ENCODE results near the gene SH3BGR.

Gene SH3BGR

DNA sequence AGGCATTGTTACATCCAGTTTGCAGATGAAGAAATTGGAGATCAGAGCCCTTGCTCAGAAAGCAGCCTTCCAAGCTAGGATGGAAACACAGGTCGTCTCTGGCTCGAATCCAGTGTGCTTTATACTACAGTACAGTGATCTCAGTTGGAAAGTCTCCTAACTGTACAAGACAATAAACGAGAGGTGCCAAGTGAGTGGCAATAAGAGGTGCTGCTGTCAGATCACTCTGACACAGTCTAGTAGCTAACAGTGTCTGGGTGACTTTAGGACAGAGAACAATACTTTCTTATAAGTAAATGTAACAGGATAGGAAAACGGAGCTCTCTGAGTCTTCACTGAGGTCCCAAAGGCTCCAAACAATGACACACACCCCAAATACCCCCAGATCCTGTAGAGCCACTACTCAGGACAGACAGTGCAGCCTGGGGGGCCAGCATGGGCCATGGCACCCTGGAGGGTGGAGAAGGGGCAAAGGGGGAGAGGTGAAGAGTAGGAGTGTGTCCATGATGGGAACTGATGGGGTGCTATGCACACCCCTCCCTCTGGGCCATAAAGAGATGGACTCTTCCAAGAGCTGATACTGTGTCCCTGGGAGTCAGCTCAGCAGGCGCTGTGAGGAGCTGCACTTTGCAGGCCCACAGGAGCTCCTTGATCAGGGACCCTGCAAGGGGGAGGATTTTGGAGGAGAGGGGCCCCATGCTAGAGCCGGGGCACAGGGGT lies 3.3 kb downstream of the SH3BGR start:
- DNase-seq (ENCODE audit: low read depth, low spot score), result no peak
- H3K27ac ChIP-seq, result no peak overlapping the region

DNA sequence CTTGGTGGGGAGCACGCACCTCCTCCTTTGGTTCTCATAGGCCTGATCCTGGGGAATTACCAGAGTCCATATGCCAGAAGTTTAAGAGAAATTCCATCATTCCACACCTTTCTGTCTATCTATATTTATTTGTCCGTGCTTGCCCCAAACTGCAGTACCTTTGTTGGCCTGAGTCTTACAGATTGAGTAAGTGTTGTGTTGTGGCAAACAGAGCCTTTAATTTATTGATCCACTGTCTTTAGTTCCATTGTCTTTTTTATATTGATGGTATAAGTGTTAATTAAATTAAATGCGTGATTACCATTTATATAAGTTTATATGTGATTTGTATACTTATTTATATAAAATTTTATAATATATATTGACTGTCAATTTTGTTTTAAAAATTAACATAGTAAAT lies 4.9 kb downstream of the SH3BGR start:
- H3K27ac ChIP-seq, result no peak overlapping the region
- no peak for DNase-seq (ENCODE audit: low read depth, low spot score)

DNA sequence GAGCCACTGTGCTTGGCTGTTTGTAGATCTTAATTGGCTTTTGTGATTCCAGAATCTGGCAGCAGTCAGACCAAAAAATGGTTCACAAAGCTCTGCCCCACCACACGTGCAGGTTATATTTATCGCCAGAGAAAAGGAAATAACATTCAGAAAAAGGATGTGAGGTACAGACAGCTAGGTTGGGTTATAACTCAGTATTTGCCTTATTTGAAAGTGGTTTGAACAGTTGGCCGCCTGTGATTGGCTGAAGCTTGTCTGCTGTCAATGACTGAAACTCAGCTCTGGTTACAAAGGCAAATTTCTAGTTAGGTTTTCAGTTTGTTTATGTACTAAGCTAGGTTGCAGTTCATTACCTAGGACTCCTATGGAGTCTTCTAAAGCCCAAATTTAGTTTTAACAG lies 9.6 kb downstream of the SH3BGR start:
- no peak overlapping the region for H3K27ac ChIP-seq
- no peak for DNase-seq (ENCODE audit: low read depth, low spot score)

DNA sequence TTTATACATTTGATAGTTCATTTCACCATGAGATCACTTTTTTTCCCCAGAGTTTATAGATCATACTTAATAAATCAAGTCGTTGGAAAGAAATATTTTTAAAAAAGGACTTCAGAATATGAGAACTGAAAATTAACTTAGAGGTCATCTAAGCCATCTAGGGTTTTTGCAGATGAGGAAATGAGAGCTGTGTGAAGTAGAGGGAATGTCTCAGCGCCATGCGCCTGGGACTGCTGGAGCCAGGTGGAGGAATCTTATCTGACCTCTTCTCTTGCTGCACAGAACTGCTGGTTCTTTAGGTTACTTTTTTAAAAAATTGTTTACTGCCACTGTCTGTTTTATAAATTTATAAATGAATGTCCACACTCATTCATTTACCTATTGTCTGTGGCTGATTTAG lies 11.5 kb downstream of the SH3BGR start:
- no peak overlapping the region for H3K27ac ChIP-seq
- no peak for DNase-seq (ENCODE audit: low read depth, low spot score)

DNA sequence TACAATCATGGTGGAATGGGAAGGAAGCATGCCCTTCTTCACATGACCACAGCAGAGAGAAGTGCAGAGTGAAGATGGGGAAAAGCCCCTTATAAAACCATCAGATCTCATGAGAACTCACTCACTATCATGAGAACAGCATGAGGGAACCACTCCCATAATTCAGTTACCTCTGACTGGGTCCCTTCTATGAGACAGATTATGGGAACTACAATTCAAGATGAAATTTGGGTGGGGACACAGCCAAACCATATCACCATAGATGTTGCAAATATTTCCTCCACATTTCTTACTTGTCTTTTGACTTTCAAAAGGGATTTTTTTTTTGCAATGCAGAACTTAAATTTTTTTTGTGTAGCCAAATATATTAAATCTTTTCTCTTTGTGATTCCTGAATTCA lies 14.8 kb downstream of the SH3BGR start:
- no peak for DNase-seq (ENCODE audit: low read depth, low spot score)
- H3K27ac ChIP-seq, result no peak overlapping the region

DNA sequence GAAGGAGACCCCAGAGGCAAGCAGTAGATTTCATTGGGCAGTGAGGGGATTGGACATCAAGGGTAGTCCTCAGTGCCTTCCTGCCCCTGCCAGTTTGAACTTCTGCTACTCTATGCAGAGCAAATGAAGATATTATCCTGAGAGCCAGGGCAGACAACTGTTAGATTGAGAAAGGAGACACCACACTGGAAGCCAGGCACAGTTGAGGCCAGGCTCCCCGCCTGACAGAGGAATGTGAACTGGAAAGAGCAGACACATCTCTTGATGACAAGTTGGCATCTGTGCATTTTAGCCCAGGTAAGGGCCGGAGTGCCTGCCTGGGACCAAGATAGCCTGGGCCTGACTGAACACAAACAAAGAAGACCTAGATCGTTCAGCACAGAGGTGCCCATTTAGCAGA lies 16.0 kb downstream of the SH3BGR start:
- no peak for DNase-seq (ENCODE audit: low read depth, low spot score)
- H3K27ac ChIP-seq, result no peak overlapping the region

DNA sequence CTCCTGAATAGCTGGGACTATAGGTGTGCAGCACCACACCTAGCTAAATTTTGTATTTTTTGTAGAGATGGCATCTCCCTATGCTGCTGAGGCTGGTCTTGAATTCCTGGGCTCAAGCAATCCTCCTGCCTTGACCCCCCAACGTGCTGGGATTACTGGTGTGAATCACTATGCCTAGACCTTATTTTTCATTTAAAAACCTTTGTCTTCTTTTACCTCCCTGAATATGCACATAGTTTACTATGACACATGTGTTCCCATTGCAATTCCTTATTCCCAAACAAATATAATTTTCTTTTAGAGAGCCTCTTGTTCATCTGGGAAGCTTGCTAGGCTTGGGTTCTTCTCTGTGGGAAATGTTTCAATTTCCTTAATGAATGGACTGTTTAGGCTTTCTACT lies 16.8 kb downstream of the SH3BGR start:
- H3K27ac ChIP-seq, result no peak overlapping the region
- DNase-seq (ENCODE audit: low read depth, low spot score), result no peak

DNA sequence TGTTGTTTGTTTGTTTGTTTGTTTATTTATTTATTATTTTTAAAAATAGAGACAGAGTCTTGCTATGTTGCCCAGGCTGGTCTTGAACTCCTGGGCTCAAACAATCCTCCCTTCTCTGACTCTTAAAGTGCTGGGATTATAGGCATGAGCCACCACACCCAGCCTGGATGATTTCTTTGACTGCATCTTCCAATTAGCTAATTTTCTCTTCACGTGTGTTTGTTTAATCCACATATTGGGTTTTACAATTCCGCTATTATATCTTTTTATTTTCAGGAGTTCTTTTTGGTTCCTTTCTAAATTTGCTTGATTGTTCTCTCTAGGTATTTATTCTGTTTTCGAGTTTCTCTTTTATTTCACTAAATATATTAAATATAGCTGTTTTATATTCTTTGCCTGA lies 19.8 kb downstream of the SH3BGR start:
- no peak overlapping the region for H3K27ac ChIP-seq
- DNase-seq (ENCODE audit: low read depth, low spot score), result no peak

DNA sequence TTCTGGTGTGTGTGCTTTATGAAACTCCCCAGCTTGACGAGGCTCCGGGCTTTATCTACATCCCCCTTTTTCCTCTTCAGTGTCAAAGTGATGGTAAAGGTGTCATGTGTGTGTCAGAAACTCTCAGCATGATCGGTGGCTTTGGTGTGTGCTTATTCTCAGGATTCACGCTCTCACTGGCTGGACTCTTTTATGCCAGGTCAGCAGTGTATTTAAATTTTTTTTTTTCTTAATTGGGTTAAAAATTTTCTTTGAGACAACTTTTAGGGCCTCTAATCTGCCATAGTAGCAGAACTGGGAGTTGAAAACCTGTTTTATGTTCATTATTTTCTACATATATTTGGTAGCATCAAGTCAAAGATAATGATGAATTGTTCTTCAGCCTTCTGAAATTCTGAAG lies 21.0 kb downstream of the SH3BGR start:
- DNase-seq (ENCODE audit: low read depth, low spot score), result no peak
- H3K27ac ChIP-seq, result no peak overlapping the region

DNA sequence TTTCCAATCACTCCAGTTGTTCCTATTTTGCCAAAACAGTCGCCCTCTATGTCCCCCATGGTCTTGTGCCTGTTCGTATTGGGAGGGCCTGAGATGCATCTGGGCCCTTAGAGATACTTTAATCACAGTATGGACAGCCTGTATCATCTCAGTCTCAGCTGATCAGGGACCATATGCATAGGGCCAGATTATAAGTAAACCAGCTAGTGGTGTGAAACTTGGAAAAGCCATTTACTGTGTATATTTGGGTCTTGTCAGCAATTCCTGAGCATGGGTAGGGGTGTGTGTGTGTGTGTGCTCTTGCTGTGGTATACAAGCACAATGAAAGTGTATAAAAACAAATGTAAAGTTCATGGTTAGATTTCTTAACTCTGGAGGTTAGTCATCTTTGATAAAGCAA lies 22.8 kb downstream of the SH3BGR start:
- H3K27ac ChIP-seq, result no peak overlapping the region
- DNase-seq (ENCODE audit: low read depth, low spot score), result no peak

DNA sequence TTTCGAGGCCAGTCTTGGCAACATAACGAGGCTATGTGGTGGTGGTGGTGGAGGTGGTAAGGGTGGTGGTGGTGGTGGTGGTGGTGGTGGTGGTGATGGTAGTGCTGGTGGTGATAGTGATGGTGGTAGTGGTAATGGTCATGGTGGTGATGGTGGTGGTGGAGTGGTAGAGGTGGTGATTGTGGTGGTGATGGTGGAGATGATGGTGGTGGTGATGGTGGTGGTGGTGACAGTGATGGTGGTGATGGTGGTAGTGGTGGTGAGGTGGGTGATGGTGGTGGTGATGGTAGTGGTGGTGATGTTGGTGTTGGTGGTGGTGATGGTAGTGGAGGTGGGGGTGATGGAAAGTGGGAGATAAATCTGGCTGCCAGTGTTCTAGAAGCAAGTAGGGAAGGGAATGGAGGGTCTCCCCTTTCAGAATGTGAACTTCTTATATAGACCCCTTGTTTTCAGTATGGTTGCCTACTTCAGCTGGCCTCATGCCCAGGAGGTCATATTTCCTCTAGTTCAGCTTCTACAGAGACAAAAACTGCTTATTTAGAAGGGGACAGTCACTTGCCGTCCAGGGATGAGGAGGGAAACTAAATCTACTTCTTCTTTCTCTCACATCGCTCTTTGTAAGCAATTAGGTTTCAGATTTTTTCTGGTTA lies 27.5 kb downstream of the SH3BGR start:
- no peak overlapping the region for H3K27ac ChIP-seq
- DNase-seq (ENCODE audit: low read depth, low spot score), result no peak

DNA sequence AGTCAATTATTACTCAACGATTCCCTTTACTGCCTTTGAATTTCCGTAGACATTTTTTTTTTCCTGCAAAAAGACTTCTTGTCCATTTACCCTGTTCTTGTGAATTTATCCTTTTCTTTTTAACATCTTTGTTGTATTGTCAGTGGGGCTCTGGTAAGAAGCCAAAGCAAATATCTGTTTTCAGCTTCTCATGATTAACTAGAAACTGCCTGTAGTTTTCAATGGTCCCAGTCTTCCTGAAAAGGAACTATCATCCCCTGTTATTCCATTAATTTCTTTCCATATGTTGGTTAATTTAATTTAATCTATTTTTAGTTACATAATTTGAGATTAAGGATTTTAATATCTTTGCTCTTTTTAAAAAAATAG lies 28.0 kb downstream of the SH3BGR start:
- no peak for DNase-seq (ENCODE audit: low read depth, low spot score)
- no peak overlapping the region for H3K27ac ChIP-seq

DNA sequence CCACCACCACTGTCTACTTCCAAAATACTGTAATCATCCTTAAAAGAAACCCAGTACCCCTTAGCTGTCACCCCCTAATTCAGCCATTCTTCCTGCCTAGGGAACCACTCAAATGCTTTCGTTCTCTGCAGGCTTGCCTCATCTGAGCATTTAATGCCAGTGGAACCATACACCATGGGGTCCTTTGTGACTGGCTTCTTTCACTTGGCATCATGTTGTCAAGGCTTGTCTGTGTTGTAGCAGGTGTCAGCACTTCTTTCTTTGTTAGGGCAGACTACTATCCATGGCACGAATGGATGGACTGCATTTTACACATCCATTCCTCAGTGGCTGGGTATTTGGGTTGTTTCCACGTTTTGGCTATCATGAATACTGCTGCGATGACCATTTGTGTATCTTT lies 28.5 kb downstream of the SH3BGR start:
- no peak overlapping the region for H3K27ac ChIP-seq
- DNase-seq (ENCODE audit: low read depth, low spot score), result no peak

DNA sequence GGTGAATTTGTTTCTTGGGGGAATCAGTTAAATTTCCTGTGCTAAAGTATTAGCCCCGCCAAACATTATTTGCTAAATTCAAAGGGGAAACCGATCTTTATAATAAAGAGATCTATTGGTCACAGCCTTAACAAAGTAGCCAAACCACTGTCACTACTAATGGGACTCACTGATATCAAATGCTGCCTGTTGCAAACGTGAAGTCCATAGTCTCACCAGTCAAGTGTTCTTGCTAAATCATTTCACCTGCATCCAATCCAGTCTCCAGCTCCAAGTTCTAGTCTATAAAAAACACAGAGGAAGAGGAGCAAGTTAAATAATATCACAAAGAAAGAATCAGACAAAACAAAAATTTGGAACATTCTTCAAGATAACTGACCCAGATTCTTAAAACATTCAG lies 30.1 kb downstream of the SH3BGR start:
- DNase-seq (ENCODE audit: low read depth, low spot score), result no peak
- no peak overlapping the region for H3K27ac ChIP-seq

DNA sequence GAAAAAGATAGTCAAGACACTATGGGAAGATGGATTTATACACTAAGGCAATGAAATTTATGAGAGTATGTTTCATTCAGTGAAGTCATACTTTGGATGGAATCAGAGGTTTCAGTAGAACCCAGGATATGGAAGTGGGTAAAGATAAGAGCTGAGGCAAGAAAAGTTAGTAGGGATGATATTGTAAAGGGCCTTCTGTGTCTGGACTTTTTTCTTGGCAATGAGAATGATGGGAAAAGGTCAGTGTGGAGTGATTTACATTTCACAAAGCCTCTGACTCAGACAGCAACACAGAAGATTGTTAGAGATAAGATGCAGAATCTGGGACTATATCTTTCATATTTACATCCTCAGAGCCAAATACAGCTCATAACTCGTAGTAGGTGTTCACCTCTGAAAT lies 32.1 kb downstream of the SH3BGR start:
- no peak overlapping the region for H3K27ac ChIP-seq
- no peak for DNase-seq (ENCODE audit: low read depth, low spot score)

DNA sequence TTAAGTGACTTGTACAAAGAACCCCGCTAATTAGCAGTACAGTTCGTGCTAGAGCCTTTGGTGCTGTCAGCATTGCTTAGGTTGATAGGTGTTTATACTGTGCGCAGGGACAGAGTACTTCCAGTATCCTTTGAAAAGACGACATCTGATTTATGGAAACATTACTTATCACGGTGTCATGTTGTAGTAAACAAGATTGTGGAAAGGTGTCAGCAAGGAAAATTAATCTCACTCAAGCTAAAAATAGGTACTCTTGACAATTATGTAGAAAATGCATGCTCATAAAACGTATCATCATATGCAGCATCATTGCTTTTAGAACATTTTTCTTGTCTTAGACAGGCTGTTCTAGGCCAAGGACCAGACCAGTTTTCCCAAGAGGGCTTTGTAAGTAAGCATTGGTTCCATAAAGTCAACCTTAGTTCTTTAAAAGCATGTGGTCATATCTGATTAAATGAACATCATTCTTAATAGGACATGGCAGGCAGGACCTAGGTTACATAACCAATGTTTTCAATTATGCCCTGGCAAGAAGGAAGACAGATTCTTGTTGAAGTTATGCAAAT lies 33.0 kb downstream of the SH3BGR start:
- H3K27ac ChIP-seq, result no peak overlapping the region
- no peak for DNase-seq (ENCODE audit: low read depth, low spot score)

DNA sequence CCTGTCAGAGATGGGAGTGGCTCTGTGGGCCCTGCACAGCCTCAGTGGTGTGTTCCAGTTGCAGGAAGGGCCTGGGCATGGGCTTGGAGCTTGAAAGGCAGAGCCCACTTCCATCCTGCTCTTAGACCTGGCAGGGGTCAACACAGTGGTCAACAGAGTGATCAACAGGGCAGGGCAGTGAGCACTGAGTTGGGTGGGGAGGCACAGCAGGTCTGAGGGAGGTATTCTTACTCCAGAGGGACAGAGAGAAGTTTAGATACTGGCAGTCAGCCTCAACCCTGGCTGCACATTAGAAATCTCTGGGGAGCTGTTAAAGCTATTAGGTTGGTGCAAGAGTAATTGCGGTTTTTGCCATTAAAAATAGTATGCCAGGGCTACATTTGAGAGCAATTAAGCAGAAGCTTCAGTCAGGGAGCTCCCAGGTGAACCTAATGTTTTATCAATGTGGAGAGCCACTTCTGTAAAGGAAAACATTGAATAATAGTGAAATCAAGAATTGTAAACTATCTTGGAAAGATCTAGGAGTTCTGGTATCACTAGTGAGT lies 37.7 kb downstream of the SH3BGR start:
- no peak overlapping the region for H3K27ac ChIP-seq
- no peak for DNase-seq (ENCODE audit: low read depth, low spot score)

DNA sequence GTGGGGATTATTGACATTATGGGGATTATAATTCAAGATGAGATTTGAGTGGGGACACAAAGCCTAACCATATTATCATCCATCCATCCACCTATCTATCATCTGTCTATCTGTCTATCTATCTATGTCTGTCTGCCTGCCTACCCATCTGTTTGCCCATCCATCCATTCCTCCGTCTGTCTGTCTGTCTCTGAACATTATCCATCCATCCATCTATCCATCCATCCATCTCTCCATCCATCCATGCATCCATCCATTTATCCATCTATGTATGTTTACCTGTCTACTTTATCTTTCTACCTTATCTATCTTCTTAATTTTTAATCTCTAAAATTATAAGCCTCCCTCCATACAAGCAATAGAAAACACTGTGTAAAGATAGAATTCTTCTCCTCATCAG lies 47.4 kb downstream of the SH3BGR start:
- DNase-seq (ENCODE audit: low read depth, low spot score), result no peak
- no peak overlapping the region for H3K27ac ChIP-seq

DNA sequence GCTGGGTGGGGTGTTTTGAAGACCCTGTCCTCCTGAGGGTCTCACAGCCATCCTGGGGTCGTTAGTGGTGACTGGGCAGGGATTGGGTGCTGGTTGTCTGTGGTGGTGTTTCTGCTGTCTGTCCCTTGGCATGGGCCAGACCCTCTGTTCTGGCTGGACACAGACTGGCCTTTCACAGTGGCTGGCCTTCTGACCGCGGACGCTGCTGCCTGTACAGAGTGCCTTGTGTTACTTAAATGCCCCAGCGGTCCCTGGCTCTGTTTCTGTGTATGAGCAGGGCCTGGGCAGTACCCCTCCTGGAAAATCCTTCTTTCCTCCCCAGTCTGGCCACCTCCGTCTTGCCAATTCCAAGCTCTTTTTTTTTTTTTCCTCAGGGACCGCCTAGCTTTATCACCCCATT lies 50.9 kb downstream of the SH3BGR start:
- no peak overlapping the region for H3K27ac ChIP-seq

DNA sequence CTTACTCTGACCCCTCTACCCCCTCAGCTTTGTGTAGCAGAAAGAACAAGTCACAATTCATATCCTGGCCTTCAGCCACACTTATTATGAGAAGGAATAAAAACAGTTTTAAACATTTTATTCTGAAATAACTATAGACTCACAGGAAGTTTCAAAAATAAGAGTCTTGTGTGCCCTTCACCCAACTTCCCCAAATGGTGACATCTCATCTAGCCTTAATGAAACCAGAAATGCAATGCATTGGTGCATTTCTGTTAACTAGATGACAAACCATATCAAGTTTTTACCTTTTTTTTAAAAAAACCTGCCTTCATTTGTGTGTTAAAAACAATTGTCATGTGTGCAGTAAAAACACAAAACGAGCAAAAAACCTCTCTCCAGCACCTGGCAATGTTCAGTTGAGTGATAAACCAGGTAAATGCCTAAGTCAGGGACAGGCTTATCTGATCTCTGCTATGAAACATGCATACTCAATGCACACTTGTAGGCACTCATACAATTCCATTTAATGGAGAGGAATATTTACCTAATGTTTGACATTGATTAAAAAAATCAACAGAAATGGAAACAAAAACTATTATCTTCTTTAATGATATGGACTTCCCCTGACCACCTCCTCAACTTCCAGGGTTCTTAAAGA lies 51.5 kb downstream of the SH3BGR start:
- no peak overlapping the region for H3K27ac ChIP-seq
- DNase-seq (ENCODE audit: low read depth, low spot score), result no peak

More for the DNA sequence above, 50.9 kb downstream of the SH3BGR start:
- DNase-seq (ENCODE audit: low read depth, low spot score), result no peak

DNA sequence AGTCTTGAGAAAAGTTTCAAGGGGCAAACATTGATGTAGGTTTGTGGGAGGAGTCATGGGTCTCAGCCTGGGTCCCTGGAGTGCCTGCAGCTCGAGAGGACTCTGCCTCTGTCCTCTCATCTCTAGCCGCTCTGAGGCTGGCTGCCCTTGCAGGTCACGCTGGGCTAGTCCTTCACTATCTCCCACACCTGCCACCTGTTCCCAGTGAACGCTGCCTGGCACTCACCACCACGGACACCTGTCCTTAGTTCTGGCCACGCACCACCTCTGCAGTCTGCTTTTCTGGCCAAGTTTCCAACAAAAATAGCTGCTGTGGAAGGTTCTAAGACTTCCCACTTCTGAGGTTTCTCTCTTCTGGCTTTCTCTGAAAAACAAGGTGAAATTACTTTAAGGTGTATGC lies 52.5 kb downstream of the SH3BGR start:
- DNase-seq (ENCODE audit: low read depth, low spot score), result no peak
- no peak overlapping the region for H3K27ac ChIP-seq
